GM18508 (cell line): ENCODE data around the gene SCNN1G.
"Not testable (repeated sequence)": the region's sequence is repeated elsewhere in the genome, so short reads cannot be mapped to it uniquely, and the experiment has no call there.

Experiments
- ATAC-seq: cut with Tn5 transposase; IDR thresholded peaks from one replicate; pipeline ENCODE4 v1.9.1; 2021; ENCODE audit warnings: moderate number of reproducible peaks; ENCODE audit not compliant: insufficient read depth, unreplicated experiment

The SCNN1G gene

DNA sequence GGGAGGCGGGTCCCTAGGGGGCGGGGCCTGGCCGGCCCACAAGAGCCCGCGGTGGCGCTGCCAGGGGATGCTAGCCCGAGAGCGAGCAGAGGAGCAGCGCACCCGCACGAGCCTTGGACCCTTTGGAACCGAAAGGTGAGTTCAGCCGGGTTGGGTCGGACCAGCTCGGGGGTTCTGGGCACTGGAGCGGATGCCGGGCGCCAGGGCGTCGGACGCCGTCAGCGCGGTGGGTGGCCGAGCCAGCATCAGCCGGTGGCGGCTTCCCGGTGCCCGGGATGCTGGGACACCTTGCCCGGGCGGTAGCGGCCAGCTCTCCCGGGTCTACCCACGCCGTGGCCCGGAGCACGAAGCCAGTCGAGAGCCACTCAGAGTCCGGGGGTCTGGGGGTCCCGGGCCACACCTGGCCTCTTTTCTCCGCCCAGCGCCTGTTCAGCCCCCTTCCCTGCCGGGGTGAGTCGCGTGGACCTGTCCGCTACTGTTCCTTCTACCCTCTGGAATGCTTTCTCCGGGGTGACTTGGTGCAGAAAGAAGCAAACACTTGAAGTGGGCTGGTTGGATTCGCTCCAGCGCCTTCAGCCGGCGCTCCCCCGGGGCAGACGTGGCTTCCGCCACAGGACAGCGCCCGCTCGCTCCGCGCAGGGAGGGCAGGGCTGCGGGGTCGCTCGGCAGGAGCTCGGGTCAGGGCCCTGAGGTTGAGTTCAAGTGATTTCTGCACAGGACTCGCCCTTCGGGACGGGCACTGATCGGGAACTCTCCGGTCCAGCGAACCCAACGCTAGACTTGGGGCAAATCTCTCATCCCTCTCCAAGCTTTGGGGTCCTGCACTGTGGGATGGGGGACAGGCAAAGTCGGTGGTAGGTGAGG, at the start of gene SCNN1G:
Gene SCNN1G, plus strand, starts transcription at position 67 of the 864 bp plus-strand sequence. CDS start 3,527 bp downstream, outside the sequence.
- no peak for ATAC-seq

DNA sequence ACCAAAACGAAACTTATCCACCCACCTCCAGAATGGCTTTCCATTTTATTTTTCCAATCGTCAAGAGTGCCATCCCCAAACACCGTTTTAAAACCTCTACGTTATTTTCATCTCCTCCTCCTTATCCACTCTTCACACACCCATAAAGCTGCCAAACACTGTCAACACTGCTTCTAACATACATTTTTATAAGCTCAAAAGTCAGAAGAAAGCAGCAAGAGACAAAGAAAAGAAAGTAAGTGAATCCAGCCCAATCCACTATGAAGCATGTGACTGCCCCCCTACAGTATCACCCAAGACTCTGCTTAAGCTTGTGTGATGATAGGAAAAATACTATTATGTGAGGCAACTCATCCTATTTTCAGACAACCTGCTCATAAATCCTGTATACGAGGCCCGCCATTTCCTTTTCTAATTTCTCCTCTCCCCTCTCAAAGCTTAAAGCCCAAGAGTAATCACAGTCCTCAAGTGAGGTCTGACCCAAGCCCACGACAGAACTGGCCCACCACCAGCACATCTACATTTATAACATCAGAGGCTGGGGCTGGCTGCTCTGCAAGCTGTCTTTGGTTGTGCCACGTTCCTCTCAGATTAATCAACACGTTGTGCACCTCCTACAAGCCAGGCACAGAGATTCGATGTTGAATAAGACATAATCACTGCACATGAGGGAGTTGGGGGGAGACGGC, 49.6 kb upstream of the SCNN1G start:
- ATAC-seq: no peak

DNA sequence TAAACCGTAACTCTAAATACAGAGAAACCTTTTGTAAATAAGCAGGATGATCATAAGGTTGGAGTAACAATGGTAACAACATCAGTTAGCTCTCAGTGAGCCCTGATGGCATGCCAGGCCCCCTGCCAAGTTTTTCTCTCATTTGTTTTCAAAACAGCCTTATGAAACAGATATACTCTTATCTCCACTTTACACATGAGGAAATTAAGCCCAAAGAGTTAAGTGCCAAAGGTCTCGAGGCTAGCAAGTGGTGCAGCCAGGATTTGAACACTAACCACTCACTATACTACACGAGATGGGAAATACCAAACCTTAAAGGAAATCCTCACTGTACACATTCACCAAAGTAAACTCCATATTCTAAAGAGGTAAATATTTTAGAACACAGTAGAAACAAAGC, 48.3 kb upstream of the SCNN1G start:
- no peak for ATAC-seq

GRCh38 chr16:23137256-23137655, 45.3 kb upstream of the SCNN1G start:
- ATAC-seq: no peak

DNA sequence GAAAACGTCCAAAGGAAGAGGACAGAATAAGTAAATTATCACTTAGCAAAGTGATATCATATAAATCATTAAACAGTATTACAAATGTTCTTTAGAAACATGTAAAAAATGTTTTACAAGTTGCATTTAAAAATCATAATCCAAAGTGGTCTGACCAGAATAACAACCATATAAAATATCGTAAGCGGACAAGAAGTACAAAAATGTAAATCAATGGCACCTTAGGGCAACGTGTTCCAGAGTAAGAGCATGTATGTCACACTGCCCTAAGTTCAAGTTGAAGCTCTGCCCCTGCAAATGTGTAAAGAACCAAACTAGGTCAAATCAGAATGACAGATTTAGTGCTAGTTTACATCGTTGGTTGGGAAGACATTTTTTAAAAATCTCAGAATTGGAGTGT, 44.7 kb upstream of the SCNN1G start:
- ATAC-seq: no peak

DNA sequence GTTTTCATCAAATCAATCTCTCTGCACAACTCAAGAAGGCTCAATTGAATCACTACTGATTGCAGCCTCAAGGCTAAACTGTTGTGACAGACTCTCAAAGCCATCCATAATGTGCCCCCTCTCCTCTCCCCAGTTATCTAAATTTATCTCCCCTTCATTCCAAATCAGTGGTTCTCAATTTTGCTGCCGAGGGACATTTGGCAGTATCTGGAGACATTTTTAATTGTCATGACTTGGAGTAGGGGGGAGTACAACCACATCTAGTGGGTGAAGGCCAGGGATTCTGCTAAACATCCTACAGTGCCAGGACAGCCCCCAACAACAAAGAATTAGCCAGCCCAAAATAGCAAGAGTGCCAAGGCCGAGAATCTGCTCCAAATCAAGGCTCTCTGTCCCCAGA, 42.4 kb upstream of the SCNN1G start:
- no peak for ATAC-seq

DNA sequence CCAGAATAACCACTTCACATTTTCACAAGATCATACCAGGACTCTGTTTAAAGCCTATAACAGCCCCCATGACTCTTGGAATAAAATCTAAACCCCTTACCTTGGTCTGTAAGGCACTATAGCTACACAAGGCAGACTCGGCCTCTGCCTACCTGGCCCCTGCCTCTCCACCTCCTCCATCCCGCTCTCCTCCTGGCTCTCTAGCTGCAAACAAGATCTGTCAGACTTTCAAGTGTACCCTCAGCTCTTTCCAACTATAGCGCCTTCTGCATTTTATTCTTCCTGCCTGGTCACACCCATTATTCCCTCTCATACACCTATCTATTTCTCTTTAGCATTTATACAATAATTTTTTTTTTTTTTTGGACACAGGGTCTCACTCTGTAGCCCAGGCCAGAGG, 41.5 kb upstream of the SCNN1G start:
- no peak for ATAC-seq

DNA sequence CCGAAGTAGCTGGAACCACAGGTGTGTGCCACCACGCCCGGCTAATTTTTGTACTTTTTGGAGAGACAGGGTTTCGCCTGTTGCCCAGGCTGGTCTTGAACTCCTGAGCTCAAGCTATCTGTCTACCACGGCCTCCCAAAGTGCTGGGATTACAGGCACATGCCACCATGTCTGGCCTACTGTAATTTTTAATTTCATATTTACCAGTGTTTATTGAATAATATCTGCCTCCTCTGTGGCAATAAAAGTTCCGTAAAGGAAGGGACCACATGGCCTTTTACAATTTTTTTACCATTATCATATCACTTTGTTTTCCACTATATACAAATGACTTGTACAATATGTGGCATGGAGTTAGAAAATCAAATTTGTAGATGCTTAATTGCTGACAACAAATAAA, 41.0 kb upstream of the SCNN1G start:
- ATAC-seq: no peak

GRCh38 chr16:23141959-23142740, 40.4 kb upstream of the SCNN1G start:
- ATAC-seq: no peak

DNA sequence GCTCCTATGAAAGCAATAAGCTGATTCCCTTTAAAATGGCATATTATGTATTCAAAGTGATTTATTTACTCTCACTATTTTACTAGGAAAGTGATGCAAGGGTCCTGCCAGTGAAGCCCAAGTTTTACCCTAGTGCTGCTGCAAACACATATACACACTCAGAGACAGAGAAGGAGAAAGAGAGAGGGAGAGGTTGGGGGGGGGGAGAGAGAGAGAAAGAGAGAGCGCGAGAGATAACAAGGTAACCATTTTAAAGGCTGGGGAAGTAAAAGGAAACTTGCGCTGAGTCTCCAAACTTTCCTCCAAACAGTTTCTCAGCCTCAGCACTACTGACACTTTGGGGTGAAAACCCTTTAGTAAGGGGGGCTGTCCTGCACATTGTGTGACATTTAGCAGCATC, 39.2 kb upstream of the SCNN1G start:
- ATAC-seq: no peak

DNA sequence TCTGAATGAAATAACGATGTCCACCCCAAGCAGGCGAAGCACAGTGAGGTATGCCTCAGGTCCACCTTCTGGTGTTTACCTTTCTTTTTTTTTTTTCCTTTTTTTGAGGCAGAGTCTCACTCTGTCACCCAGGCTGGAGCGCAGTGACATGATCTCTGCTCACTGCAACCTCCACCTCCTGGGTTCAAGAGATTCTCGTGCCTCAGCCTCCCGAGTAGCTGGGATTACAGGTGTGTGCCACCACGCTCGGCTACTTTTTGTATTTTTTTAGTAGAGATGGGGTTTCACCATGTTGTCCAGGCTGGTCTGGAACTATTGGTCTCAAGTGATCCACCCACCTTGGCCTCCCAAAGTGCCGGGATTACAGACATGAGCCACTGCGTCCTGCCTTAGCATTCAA, 38.2 kb upstream of the SCNN1G start:
- not testable (repeated sequence) for ATAC-seq

DNA sequence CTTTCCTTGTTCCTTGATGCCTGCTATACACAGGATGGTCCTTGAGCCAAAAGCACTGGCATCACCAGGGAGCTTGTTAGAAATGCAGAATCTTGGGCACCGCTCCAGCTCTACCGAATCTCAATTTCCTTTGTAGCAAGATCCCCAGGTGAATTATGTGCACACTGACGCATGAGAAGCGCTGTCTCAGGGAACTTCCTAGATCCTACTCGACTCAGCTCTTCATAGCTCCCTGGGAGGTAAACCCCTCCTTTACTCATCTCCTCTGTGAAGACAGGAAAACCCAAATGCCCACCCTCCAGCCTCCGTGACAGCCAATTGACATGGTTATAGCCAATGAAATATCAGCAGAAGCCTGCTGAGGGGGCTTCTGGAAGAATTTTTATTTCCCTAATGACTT, 37.4 kb upstream of the SCNN1G start:
- no peak for ATAC-seq

- no peak for ATAC-seq
Observed at GRCh38 chr16:23145608-23146007, 36.9 kb upstream of the SCNN1G start.

GRCh38 chr16:23146877-23147601, 35.5 kb upstream of the SCNN1G start:
- ATAC-seq: no peak

GRCh38 chr16:23147666-23148065, 34.9 kb upstream of the SCNN1G start:
- no peak for ATAC-seq

DNA sequence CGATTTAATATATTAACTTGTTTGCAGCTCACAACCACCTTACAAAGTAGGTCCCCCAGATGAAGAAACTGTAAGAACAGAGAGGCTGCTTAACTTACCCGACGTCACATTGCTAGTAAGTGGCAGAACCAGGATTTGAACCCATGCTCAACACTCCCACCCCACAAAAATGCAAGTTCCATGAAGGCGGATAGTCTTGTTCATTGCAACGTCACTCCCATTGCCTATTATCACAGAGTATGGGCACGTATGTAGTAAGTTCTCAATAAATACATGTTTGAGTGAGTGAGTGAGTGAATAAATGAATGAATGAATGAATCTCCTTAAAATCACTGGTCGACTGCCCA, 34.4 kb upstream of the SCNN1G start:
- ATAC-seq: no peak

DNA sequence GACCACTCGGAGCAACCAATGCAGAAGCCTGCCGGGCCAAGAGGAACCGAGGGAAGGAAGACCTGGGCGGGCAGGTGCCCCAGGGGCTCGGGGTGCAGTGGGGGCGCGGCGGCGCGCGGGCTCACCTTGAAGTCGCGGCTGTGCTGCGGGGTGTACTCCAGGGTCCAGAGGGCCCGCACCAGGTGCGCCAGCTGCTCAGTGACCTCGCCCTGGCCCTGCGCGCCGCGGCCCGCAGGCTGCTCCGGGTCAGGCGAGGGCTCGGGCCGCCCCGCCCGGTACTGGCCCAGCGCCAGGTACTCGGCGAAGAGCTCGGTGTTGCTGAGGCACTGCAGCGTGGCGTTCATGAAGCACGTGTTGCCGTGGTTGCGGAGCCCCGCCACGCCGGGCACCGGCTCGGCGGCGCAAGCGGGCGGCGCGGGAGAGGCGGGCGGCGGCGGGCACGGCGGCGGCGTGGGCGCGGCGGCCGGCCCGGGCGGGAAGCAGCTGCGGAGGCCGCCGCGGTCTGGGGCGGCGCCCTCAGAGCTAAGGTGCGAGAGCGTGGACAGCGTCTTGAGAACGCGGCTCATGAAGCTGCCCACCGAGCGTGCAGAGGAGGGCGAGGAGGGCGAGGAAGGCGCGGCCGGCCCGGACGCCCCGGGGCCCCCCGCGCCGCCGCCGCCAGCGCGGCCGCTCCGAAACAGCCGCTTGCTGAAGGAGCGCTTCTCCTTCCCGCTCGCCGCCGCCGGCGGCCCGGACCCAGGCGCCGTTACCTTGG, 33.9 kb upstream of the SCNN1G start:
- ATAC-seq: no peak

- peak; percentile 78 for ATAC-seq
Observed at GRCh38 chr16:23149267-23149992, 33.1 kb upstream of the SCNN1G start, which contains the start of gene USP31. TSS of gene USP31 (minus strand) at chr16:23149452. CDS start at chr16:23149270, 182 bp downstream.

DNA sequence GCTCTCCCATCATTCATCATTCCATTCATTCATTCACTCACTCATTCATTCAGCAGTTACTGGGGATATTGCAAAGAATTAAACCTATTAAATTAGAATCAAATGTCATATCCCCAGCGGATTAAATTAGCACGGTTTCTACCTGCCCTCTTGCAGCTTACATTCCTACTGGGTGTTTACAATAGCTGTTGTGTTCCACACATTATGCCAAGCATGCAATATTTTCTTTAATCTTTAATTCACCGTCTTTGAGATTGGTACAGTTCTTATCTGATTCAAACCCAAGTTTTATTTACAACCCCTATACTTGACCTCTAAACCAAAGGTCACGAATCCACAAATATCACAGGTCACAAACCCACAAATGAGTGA, 32.6 kb upstream of the SCNN1G start:
- no peak for ATAC-seq
